GM12801 (cell line): Measurements from ENCODE around the gene ANKH.

Experiments used
- CTCF ChIP-seq: IDR thresholded peaks from one replicate; pipeline ENCODE4 v1.5.1; 2011; ENCODE audit warnings: control low read depth; ENCODE audit not compliant: insufficient read length; ENCODE audit errors: extremely low read depth

The ANKH gene

GRCh38 chr5:14757850-14758249 lies 113.7 kb downstream of the ANKH start:
- TF ChIP-seq CTCF: no peak

GRCh38 chr5:14756478-14756877 lies 115.1 kb downstream of the ANKH start:
- no peak for TF ChIP-seq CTCF

GRCh38 chr5:14753947-14754346 lies 117.6 kb downstream of the ANKH start:
- TF ChIP-seq CTCF: no peak

GRCh38 chr5:14753292-14753691 lies 118.3 kb downstream of the ANKH start:
- TF ChIP-seq CTCF: no peak

- TF ChIP-seq CTCF: no peak
Observed at GRCh38 chr5:14752497-14753071, 119.0 kb downstream of the ANKH start.

- TF ChIP-seq CTCF: no peak
Observed at GRCh38 chr5:14750712-14751111, 120.9 kb downstream of the ANKH start.

- no peak for TF ChIP-seq CTCF
Observed at GRCh38 chr5:14749579-14750101, 121.9 kb downstream of the ANKH start.
